Measurements from ENCODE around the gene KCNMA1. TPM values are rescaled to one million over a fixed set of nuclear protein-coding genes. Genes with fewer than 3 reads are reported as not detected.

KCNMA1 gene
- polyA plus RNA-seq, 1 donor from 2014 or later = 60.8 TPM

GRCh38 chr10:77077316-77077945, 560.2 kb downstream of the KCNMA1 start:
- Histone ChIP-seq H3K27me3 (ENCODE audit: insufficient read depth, low read depth, low read length) (no peaks in the 10 kb centered on the region), H3K9me2 (ENCODE audit: insufficient read depth, low read length) (no peaks in the 10 kb centered on the region), H3K79me2 (replicated peaks; ENCODE audit: insufficient read depth, low read length) (no peaks in the 10 kb centered on the region), H2AFZ (ENCODE audit: low read depth, low read length) (no peak overlapping the region), H3K4me3 (ENCODE audit: low read length) (no peak overlapping the region), H3K4me2 (ENCODE audit: low read length) (no peak overlapping the region), H3K36me3 (ENCODE audit: insufficient read depth, low read length) (peaks cover 7% of the 10 kb centered on the region), H3K9ac (ENCODE audit: low read length) (no peak overlapping the region), H3K9me3 (ENCODE audit: low read length) (no peaks in the 10 kb centered on the region), H3K27ac (ENCODE audit: low read length) (no peak overlapping the region), H4K20me1 (ENCODE audit: insufficient read depth) (no peaks in the 10 kb centered on the region), H3F3A (ENCODE audit: insufficient read depth, low read length, poor library complexity, severe bottlenecking) (no peaks in the 10 kb centered on the region)
- TF ChIP-seq SMC3 (conservative IDR thresholded peaks at IDR 0.05; ENCODE audit: poor library complexity) (no peak), RAD21 (conservative IDR thresholded peaks at IDR 0.05) (no peak), POLR2AphosphoS5 (IDR thresholded peaks at IDR 0.05) (no peak), EP300 (conservative IDR thresholded peaks at IDR 0.05; ENCODE audit: poor library complexity, severe bottlenecking) (no peak), CTCF (IDR thresholded peaks at IDR 0.05; ENCODE audit: poor library complexity, severe bottlenecking) (no peak), TAF1 (IDR thresholded peaks at IDR 0.05; ENCODE audit: low read depth) (no peak), EZH2 (IDR thresholded peaks at IDR 0.05; ENCODE audit: borderline replicate concordance, insufficient read depth, low read length, poor library complexity, severe bottlenecking) (no peak), REST (IDR thresholded peaks at IDR 0.05; ENCODE audit: borderline replicate concordance) (no peak), MXI1 (conservative IDR thresholded peaks at IDR 0.05; ENCODE audit: poor library complexity, severe bottlenecking) (no peak)

GRCh38 chr10:77075926-77076325, 561.7 kb downstream of the KCNMA1 start:
- Histone ChIP-seq H3K4me3 (ENCODE audit: low read length) (no peak overlapping the region), H3K9me2 (ENCODE audit: insufficient read depth, low read length) (no peaks in the 10 kb centered on the region), H3K9me3 (ENCODE audit: low read length) (no peaks in the 10 kb centered on the region), H4K20me1 (ENCODE audit: insufficient read depth) (no peaks in the 10 kb centered on the region), H3F3A (ENCODE audit: insufficient read depth, low read length, poor library complexity, severe bottlenecking) (no peaks in the 10 kb centered on the region), H3K27me3 (ENCODE audit: insufficient read depth, low read depth, low read length) (no peaks in the 10 kb centered on the region), H2AFZ (ENCODE audit: low read depth, low read length) (no peak overlapping the region), H3K36me3 (ENCODE audit: insufficient read depth, low read length) (peaks cover 7% of the 10 kb centered on the region), H3K27ac (ENCODE audit: low read length) (no peak overlapping the region), H3K9ac (ENCODE audit: low read length) (no peak overlapping the region), H3K4me2 (ENCODE audit: low read length) (no peak overlapping the region), H3K79me2 (replicated peaks; ENCODE audit: insufficient read depth, low read length) (no peaks in the 10 kb centered on the region)
- TF ChIP-seq POLR2AphosphoS5 (IDR thresholded peaks at IDR 0.05) = no peak
- TF ChIP-seq MXI1 (conservative IDR thresholded peaks at IDR 0.05; ENCODE audit: poor library complexity, severe bottlenecking) = no peak
- no peak for TF ChIP-seq EZH2 (IDR thresholded peaks at IDR 0.05; ENCODE audit: borderline replicate concordance, insufficient read depth, low read length, poor library complexity, severe bottlenecking)
- TF ChIP-seq SMC3 (conservative IDR thresholded peaks at IDR 0.05; ENCODE audit: poor library complexity) = no peak
- no peak for TF ChIP-seq CTCF (IDR thresholded peaks at IDR 0.05; ENCODE audit: poor library complexity, severe bottlenecking)
- TF ChIP-seq REST (IDR thresholded peaks at IDR 0.05; ENCODE audit: borderline replicate concordance) = no peak
- no peak for TF ChIP-seq EP300 (conservative IDR thresholded peaks at IDR 0.05; ENCODE audit: poor library complexity, severe bottlenecking)
- TF ChIP-seq RAD21 (conservative IDR thresholded peaks at IDR 0.05) = no peak
- TF ChIP-seq TAF1 (IDR thresholded peaks at IDR 0.05; ENCODE audit: low read depth) = no peak

All from neural cell (in vitro differentiated cells).